Neural cell (in vitro differentiated cells): ENCODE measurements around the gene COCH. TPM values are rescaled to one million over a fixed set of nuclear protein-coding genes. Genes with fewer than 3 reads are reported as not detected.

ENCODE experiments used
- H2AFZ ChIP-seq: fragments of 200-600, 300-800 bp; sonication (generic), shearing (Covaris generic); 2 replicates; pipeline ENCODE4 v1.6.0; 2014; ENCODE audit warnings: low read depth, mild to moderate bottlenecking, antibody characterized with exemption, low read length, moderate library complexity
- H3F3A ChIP-seq: fragments of 200-600 bp; shearing (Covaris generic); 2 replicates; pipeline ENCODE4 v1.6.1; 2016; ENCODE audit warnings: mild to moderate bottlenecking, moderate library complexity, mixed read lengths, antibody characterized with exemption, low read length; ENCODE audit not compliant: insufficient read depth, poor library complexity, severe bottlenecking
- H3K27ac ChIP-seq: fragments of 200-600, 300-800 bp; sonication (generic), shearing (Covaris generic); 2 replicates; pipeline ENCODE4 v1.5.1; 2014; ENCODE audit warnings: mild to moderate bottlenecking, low read length, moderate library complexity
- H3K27me3 ChIP-seq: fragments of 300-800, 200-600 bp; sonication (generic), shearing (Covaris generic); 2 replicates; pipeline ENCODE4 v1.6.0; 2014; ENCODE audit warnings: mild to moderate bottlenecking, low read depth, low read length, moderate library complexity; ENCODE audit not compliant: insufficient read depth
- H3K36me3 ChIP-seq: fragments of 300-800, 200-600 bp; sonication (generic), shearing (Covaris generic); 2 replicates; pipeline ENCODE4 v1.5.1; 2014; ENCODE audit warnings: mild to moderate bottlenecking, antibody characterized with exemption, low read length, moderate library complexity; ENCODE audit not compliant: insufficient read depth
- H3K4me2 ChIP-seq: fragments of 300-800, 200-600 bp; sonication (generic), shearing (Covaris generic); 2 replicates; pipeline ENCODE4 v1.6.0; 2014; ENCODE audit warnings: mild to moderate bottlenecking, low read length
- H3K4me3 ChIP-seq: fragments of 300-800, 200-600 bp; sonication (generic), shearing (Covaris generic); 2 replicates; pipeline ENCODE4 v1.5.1; 2014; ENCODE audit warnings: mild to moderate bottlenecking, low read length, moderate library complexity
- H3K79me2 ChIP-seq: fragments of 200-600 bp; shearing (Covaris generic); replicated peaks from 2 replicates; pipeline ENCODE4 v1.6.0; 2014; ENCODE audit warnings: mild to moderate bottlenecking, low read length, moderate library complexity; ENCODE audit not compliant: insufficient read depth
- H3K9ac ChIP-seq: fragments of 300-800, 200-600 bp; sonication (generic), shearing (Covaris generic); 2 replicates; pipeline ENCODE4 v1.6.1; 2016; ENCODE audit warnings: mild to moderate bottlenecking, low read length, mixed read lengths
- H3K9me2 ChIP-seq: fragments of 200-600 bp; shearing (Covaris generic); 2 replicates; pipeline ENCODE4 v1.6.1; 2016; ENCODE audit warnings: mild to moderate bottlenecking, low read length, mixed read lengths; ENCODE audit not compliant: insufficient read depth
- H3K9me3 ChIP-seq: fragments of 200-600, 300-800 bp; sonication (generic), shearing (Covaris generic); 2 replicates; pipeline ENCODE4 v1.6.1; 2016; ENCODE audit warnings: mild to moderate bottlenecking, mixed run types, low read length, moderate library complexity, mixed read lengths
- H4K20me1 ChIP-seq: fragments of 200-600 bp; shearing (Covaris generic); 2 replicates; pipeline ENCODE4 v1.6.1; 2016; ENCODE audit warnings: mild to moderate bottlenecking, mixed run types; ENCODE audit not compliant: insufficient read depth
- EP300 ChIP-seq: fragments of 450-650 bp; conservative IDR thresholded peaks from 2 replicates; pipeline ENCODE4 v1.6.1; 2014; ENCODE audit warnings: antibody characterized with exemption, mild to moderate bottlenecking, moderate library complexity; ENCODE audit not compliant: poor library complexity, severe bottlenecking
- EZH2 ChIP-seq: fragments of 200-600, 300-800 bp; shearing (Covaris generic), sonication (generic); IDR thresholded peaks from 2 replicates; pipeline ENCODE4 v1.6.1; 2014; ENCODE audit warnings: antibody characterized with exemption, low read length, borderline replicate concordance, mild to moderate bottlenecking; ENCODE audit not compliant: insufficient read depth, poor library complexity, severe bottlenecking
- MXI1 ChIP-seq: fragments of 450-650 bp; conservative IDR thresholded peaks from 2 replicates; pipeline ENCODE4 v1.6.1; 2014; ENCODE audit warnings: antibody characterized with exemption, mild to moderate bottlenecking; ENCODE audit not compliant: poor library complexity, severe bottlenecking
- POLR2AphosphoS5 ChIP-seq: IDR thresholded peaks from 2 replicates; pipeline ENCODE4 v1.6.1; 2012
- RAD21 ChIP-seq: fragments of 450-650 bp; conservative IDR thresholded peaks from 2 replicates; pipeline ENCODE4 v1.6.1; 2014; ENCODE audit warnings: antibody characterized with exemption, mild to moderate bottlenecking, moderate library complexity
- SMC3 ChIP-seq: fragments of 450-650 bp; conservative IDR thresholded peaks from 2 replicates; pipeline ENCODE4 v1.6.1; 2014; ENCODE audit warnings: antibody characterized with exemption, mild to moderate bottlenecking, moderate library complexity; ENCODE audit not compliant: poor library complexity
- TAF1 ChIP-seq: IDR thresholded peaks from 2 replicates; pipeline ENCODE4 v1.6.1; 2012; ENCODE audit warnings: low read depth
- polyA minus RNA-seq: library from RNA; depleted of rRNA, polyadenylated mRNA; stranded (reverse); fragments of >200 nt; gene quantifications from 2 replicates; pipeline ENCODE4 v1.2.3, GENCODE V29; 2014
- polyA plus RNA-seq: library from polyadenylated mRNA; depleted of rRNA; stranded (reverse); fragments of >200 nt; gene quantifications from 2 replicates; pipeline ENCODE4 v1.2.3, GENCODE V29; 2014
- TF ChIP-seq, protein P1 (sequence below): IDR thresholded peaks from 2 replicates; pipeline ENCODE4 v1.6.1; 2012; ENCODE audit warnings: borderline replicate concordance
- TF ChIP-seq, protein P2 (sequence below): fragments of 450-650 bp; IDR thresholded peaks from 2 replicates; pipeline ENCODE4 v1.5.1; 2014; ENCODE audit warnings: antibody characterized with exemption, mild to moderate bottlenecking, moderate library complexity; ENCODE audit not compliant: poor library complexity, severe bottlenecking

Gene COCH
- polyA plus RNA-seq (39.9 and 45.0 TPM in 2 replicates), polyA minus RNA-seq (35.0 and 35.3 TPM in 2 replicates)

DNA sequence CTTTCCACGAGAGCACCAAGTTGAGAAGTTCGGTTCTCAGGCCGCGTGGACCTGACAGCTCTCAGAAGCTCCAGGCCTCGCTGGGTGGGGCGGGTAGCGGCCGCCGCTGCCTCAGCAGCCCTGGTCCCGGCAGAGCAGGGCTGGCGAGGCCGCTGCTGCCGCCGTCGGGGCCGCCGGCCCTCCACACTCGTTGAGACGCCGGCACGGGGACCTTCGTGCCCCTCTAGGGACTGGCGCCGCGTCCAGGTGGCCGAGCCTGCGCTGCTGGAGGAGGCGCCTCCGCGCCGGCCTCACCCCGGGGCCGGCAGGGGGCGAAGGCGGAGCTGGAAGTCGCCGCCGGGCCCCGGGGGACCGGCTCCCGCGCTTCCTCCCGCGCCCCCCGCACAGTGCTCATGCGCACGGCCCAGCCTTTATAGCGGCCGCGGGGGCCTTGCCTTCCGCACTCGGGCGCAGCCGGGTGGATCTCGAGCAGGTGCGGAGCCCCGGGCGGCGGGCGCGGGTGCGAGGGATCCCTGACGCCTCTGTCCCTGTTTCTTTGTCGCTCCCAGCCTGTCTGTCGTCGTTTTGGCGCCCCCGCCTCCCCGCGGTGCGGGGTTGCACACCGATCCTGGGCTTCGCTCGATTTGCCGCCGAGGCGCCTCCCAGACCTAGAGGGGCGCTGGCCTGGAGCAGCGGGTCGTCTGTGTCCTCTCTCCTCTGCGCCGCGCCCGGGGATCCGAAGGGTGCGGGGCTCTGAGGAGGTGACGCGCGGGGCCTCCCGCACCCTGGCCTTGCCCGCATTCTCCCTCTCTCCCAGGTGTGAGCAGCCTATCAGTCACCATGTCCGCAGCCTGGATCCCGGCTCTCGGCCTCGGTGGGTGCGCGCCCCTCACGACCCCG, at the start of gene COCH:
TSS of gene COCH (plus strand) at position 440 of the 879 bp plus-strand sequence. CDS start at position 820, 380 bp downstream.
- Histone ChIP-seq H3K9me3 (no peaks in the 10 kb centered on the region), H3F3A (peaks cover 4% of the 10 kb centered on the region), H3K27me3 (peaks cover 34% of the 10 kb centered on the region), H3K79me2 (no peaks in the 10 kb centered on the region), H3K4me2 (peak within 1 kb of the TSS; percentile 58), H4K20me1 (no peaks in the 10 kb centered on the region), H3K36me3 (no peaks in the 10 kb centered on the region), H3K4me3 (peak within 1 kb of the TSS; percentile 92), H2AFZ (peak within 1 kb of the TSS; percentile 58), H3K9me2 (no peaks in the 10 kb centered on the region), H3K9ac (peak within 1 kb of the TSS; percentile 74), H3K27ac (peak within 1 kb of the TSS; percentile 18)
- TF ChIP-seq POLR2AphosphoS5, result peak; percentile 57
- TF ChIP-seq, protein P1, sequence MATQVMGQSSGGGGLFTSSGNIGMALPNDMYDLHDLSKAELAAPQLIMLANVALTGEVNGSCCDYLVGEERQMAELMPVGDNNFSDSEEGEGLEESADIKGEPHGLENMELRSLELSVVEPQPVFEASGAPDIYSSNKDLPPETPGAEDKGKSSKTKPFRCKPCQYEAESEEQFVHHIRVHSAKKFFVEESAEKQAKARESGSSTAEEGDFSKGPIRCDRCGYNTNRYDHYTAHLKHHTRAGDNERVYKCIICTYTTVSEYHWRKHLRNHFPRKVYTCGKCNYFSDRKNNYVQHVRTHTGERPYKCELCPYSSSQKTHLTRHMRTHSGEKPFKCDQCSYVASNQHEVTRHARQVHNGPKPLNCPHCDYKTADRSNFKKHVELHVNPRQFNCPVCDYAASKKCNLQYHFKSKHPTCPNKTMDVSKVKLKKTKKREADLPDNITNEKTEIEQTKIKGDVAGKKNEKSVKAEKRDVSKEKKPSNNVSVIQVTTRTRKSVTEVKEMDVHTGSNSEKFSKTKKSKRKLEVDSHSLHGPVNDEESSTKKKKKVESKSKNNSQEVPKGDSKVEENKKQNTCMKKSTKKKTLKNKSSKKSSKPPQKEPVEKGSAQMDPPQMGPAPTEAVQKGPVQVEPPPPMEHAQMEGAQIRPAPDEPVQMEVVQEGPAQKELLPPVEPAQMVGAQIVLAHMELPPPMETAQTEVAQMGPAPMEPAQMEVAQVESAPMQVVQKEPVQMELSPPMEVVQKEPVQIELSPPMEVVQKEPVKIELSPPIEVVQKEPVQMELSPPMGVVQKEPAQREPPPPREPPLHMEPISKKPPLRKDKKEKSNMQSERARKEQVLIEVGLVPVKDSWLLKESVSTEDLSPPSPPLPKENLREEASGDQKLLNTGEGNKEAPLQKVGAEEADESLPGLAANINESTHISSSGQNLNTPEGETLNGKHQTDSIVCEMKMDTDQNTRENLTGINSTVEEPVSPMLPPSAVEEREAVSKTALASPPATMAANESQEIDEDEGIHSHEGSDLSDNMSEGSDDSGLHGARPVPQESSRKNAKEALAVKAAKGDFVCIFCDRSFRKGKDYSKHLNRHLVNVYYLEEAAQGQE, result no peak
- TF ChIP-seq MXI1, result peak; percentile 32
- peak; percentile 25 for TF ChIP-seq RAD21
- TF ChIP-seq SMC3, result peak; percentile 46
- TF ChIP-seq EZH2, result no peak
- TF ChIP-seq, protein P2, sequence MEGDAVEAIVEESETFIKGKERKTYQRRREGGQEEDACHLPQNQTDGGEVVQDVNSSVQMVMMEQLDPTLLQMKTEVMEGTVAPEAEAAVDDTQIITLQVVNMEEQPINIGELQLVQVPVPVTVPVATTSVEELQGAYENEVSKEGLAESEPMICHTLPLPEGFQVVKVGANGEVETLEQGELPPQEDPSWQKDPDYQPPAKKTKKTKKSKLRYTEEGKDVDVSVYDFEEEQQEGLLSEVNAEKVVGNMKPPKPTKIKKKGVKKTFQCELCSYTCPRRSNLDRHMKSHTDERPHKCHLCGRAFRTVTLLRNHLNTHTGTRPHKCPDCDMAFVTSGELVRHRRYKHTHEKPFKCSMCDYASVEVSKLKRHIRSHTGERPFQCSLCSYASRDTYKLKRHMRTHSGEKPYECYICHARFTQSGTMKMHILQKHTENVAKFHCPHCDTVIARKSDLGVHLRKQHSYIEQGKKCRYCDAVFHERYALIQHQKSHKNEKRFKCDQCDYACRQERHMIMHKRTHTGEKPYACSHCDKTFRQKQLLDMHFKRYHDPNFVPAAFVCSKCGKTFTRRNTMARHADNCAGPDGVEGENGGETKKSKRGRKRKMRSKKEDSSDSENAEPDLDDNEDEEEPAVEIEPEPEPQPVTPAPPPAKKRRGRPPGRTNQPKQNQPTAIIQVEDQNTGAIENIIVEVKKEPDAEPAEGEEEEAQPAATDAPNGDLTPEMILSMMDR, result peak; percentile 57

DNA sequence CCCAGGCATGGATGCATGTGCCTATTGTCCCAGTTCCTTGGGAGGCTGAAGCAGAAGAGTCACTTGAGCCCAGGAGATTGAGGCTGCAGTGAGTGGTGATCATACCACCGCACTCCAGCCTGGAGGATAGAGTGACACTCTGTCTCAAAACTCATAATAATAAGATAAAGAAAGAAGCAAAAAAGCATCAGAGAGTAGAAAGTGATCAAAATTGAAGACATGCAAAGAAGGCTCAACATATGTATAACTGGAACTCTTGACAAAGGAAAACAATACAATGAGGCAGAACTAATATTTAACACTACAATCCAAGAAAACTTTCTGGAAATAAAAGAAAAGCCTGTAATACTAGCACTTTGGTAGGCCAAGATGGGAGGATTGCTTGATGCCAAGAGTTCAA, 48.3 kb upstream of the COCH start:
- H3K36me3 ChIP-seq, result no peaks in the 10 kb centered on the region
- H3K9me3 ChIP-seq, result no peaks in the 10 kb centered on the region
- H3K9ac ChIP-seq, result no peak overlapping the region
- no peaks in the 10 kb centered on the region for H3F3A ChIP-seq
- H3K27me3 ChIP-seq, result no peaks in the 10 kb centered on the region
- H4K20me1 ChIP-seq, result no peaks in the 10 kb centered on the region
- H3K9me2 ChIP-seq, result no peaks in the 10 kb centered on the region
- no peak overlapping the region for H3K4me2 ChIP-seq
- H2AFZ ChIP-seq, result no peak overlapping the region
- TF ChIP-seq TAF1 (no peak), RAD21 (no peak), POLR2AphosphoS5 (no peak), SMC3 (no peak), MXI1 (no peak), EZH2 (no peak), EP300 (no peak)
- TF ChIP-seq, protein P2, result no peak
- TF ChIP-seq, protein P1, result no peak
- H3K4me3 ChIP-seq, result no peak overlapping the region
- H3K79me2 ChIP-seq, result no peaks in the 10 kb centered on the region
- H3K27ac ChIP-seq, result no peak overlapping the region
